Measurements from ENCODE around the gene KCNJ5. TPM values are rescaled to one million over a fixed set of nuclear protein-coding genes. Genes with fewer than 3 reads are reported as not detected.

Gene KCNJ5
- total RNA-seq, 1 donor from 2014 or later, result not detected

DNA sequence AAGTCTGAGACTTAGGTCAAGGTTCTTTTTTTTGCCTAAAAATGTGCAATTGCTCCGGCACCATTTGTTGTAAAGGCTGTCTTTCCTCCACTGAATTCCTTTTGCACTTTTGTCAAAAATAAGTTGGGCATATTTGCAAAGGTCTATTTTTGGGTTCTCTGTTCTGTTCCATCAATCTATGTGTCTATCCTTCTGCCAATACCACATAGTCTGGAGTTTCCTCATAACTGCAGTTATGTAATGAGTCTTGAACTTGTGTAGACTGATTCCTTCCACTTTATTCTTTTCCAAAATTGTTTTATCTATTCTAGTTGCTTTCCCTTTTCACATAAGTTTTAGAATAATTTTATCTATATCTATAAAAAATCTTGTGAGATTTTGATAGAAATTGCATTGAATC is 6.7 kb downstream of the KCNJ5 start:
- Histone ChIP-seq H3K9ac (no peak overlapping the region), H3K27me3 (peaks cover 86% of the 10 kb centered on the region), H3K4me1 (peaks cover 19% of the 10 kb centered on the region), H3K9me3 (ENCODE audit: low read depth) (no peaks in the 10 kb centered on the region), H3K4me3 (no peak overlapping the region), H3K79me2 (ENCODE audit: low read depth) (no peaks in the 10 kb centered on the region), H3K4me2 (no peak overlapping the region), H2AFZ (replicated peaks) (no peak overlapping the region), H3K36me3 (no peaks in the 10 kb centered on the region), H4K20me1 (ENCODE audit: low read depth) (peaks cover 30% of the 10 kb centered on the region), H3F3A (ENCODE audit: low read depth) (peaks cover 13% of the 10 kb centered on the region), H3K27ac (no peak overlapping the region)
- no peak overlapping the region for H3K27ac Mint-ChIP-seq
- no peak overlapping the region for H3K4me3 Mint-ChIP-seq
- H3K9me3 Mint-ChIP-seq, result no peaks in the 10 kb centered on the region
- peaks cover 27% of the 10 kb centered on the region for H3K4me1 Mint-ChIP-seq
- H3K27me3 Mint-ChIP-seq (ENCODE audit: insufficient read depth, low read depth), result peaks cover 35% of the 10 kb centered on the region
- no peaks in the 10 kb centered on the region for H3K36me3 Mint-ChIP-seq
- TF ChIP-seq, protein P1, sequence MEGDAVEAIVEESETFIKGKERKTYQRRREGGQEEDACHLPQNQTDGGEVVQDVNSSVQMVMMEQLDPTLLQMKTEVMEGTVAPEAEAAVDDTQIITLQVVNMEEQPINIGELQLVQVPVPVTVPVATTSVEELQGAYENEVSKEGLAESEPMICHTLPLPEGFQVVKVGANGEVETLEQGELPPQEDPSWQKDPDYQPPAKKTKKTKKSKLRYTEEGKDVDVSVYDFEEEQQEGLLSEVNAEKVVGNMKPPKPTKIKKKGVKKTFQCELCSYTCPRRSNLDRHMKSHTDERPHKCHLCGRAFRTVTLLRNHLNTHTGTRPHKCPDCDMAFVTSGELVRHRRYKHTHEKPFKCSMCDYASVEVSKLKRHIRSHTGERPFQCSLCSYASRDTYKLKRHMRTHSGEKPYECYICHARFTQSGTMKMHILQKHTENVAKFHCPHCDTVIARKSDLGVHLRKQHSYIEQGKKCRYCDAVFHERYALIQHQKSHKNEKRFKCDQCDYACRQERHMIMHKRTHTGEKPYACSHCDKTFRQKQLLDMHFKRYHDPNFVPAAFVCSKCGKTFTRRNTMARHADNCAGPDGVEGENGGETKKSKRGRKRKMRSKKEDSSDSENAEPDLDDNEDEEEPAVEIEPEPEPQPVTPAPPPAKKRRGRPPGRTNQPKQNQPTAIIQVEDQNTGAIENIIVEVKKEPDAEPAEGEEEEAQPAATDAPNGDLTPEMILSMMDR (IDR thresholded peaks at IDR 0.05), result no peak
- TF ChIP-seq EZH2phosphoT487 (IDR thresholded peaks at IDR 0.05) (no peak), EZH2 (IDR thresholded peaks at IDR 0.05) (no peak)
- no peak for DNase-seq (ENCODE audit: low spot score)

DNA sequence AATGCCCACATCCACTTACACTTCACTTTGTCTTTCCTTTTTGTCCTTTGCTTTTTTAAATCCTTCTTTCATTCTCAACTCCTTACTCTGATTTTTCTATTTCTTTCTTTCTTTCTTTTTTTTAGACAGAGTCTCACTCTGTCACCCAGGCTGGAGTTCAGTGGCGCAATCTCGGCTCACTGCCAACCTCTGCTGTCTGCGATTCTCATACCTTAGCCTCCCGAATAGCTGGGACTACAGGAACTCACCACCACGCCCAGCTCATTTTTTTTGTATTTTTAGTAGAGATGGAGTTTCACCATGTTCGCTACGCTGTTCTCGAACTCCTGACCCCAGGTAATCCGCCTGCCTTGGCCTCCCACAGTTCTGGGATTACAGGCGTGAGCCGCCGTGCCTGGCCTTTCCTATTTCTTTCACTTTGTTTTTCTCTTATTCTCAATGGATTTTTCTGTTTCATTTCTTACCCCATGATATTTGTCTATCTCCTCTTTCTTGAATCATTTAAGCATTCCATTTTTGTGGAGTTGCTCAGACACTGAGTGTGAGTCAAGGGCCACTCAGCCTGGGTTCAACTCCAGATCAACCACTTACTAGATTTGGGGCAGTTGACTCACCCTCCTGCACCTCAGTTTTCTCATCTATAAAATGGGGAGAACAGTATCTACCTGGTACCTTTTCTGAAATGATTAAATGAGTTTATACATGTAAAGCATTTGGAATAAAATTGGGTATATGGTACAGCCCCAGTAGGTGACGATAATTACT is 7.6 kb downstream of the KCNJ5 start:
- Histone ChIP-seq H3K9me3 (ENCODE audit: low read depth) (no peaks in the 10 kb centered on the region), H3K4me1 (peaks cover 17% of the 10 kb centered on the region), H3K9ac (no peak overlapping the region), H3K79me2 (ENCODE audit: low read depth) (no peaks in the 10 kb centered on the region), H3K27ac (no peak overlapping the region), H3K36me3 (no peaks in the 10 kb centered on the region), H3K4me3 (no peak overlapping the region), H2AFZ (replicated peaks) (no peak overlapping the region), H3K27me3 (peaks cover 94% of the 10 kb centered on the region), H4K20me1 (ENCODE audit: low read depth) (peaks cover 30% of the 10 kb centered on the region), H3F3A (ENCODE audit: low read depth) (peaks cover 11% of the 10 kb centered on the region), H3K4me2 (no peak overlapping the region)
- no peaks in the 10 kb centered on the region for H3K36me3 Mint-ChIP-seq
- TF ChIP-seq, protein P1 (IDR thresholded peaks at IDR 0.05), result no peak
- TF ChIP-seq EZH2 (IDR thresholded peaks at IDR 0.05), result no peak
- TF ChIP-seq EZH2phosphoT487 (IDR thresholded peaks at IDR 0.05), result no peak
- DNase-seq (ENCODE audit: low spot score), result no peak
- H3K4me1 Mint-ChIP-seq, result peaks cover 29% of the 10 kb centered on the region
- no peak overlapping the region for H3K4me3 Mint-ChIP-seq
- no peak overlapping the region for H3K27ac Mint-ChIP-seq
- H3K9me3 Mint-ChIP-seq, result no peaks in the 10 kb centered on the region
- peaks cover 44% of the 10 kb centered on the region for H3K27me3 Mint-ChIP-seq (ENCODE audit: insufficient read depth, low read depth)

DNA sequence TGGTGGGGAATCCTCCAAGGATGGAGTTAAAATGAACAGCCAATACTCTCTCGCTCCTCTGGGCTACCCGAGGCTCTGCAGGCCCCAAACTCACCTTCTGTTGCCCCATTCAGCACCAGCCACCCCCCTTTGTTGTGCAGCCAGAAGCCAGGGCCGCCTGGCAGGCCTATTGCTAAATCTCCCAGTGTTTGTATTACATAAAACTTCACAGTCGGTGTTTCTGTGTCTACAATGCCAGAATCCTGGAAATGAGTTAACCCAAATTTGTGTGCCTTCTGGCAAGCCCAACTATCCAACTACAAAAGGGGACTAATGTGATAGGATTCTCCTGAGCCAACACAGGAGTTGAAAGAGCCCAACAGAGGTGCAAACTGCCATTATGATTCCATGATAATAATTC is 9.3 kb downstream of the KCNJ5 start:
- Histone ChIP-seq H3F3A (ENCODE audit: low read depth) (peaks cover 20% of the 10 kb centered on the region), H3K4me3 (no peak overlapping the region), H3K36me3 (no peaks in the 10 kb centered on the region), H2AFZ (replicated peaks) (no peak overlapping the region), H3K27ac (no peak overlapping the region), H3K9ac (no peak overlapping the region), H3K4me2 (no peak overlapping the region), H3K4me1 (peaks cover 29% of the 10 kb centered on the region), H3K9me3 (ENCODE audit: low read depth) (no peaks in the 10 kb centered on the region), H4K20me1 (ENCODE audit: low read depth) (peaks cover 40% of the 10 kb centered on the region), H3K27me3 (peaks cover 99% of the 10 kb centered on the region), H3K79me2 (ENCODE audit: low read depth) (no peaks in the 10 kb centered on the region)
- DNase-seq (ENCODE audit: low spot score), result no peak
- Mint-ChIP-seq H3K27ac (no peak overlapping the region), H3K36me3 (no peaks in the 10 kb centered on the region), H3K4me1 (peaks cover 31% of the 10 kb centered on the region), H3K4me3 (no peak overlapping the region), H3K27me3 (ENCODE audit: insufficient read depth, low read depth) (peaks cover 47% of the 10 kb centered on the region), H3K9me3 (no peaks in the 10 kb centered on the region)
- TF ChIP-seq, protein P1 (IDR thresholded peaks at IDR 0.05), result no peak
- TF ChIP-seq EZH2 (IDR thresholded peaks at IDR 0.05) (no peak), EZH2phosphoT487 (IDR thresholded peaks at IDR 0.05) (no peak)
